K562 (cell line): ENCODE results near the gene TMEFF2. TPM values are rescaled to one million over a fixed set of nuclear protein-coding genes. Genes with fewer than 3 reads are reported as not detected.

Experiments
- ATAC-seq: fragments of 200-7000 bp; cut with Tn5 transposase; 3 replicates; pipeline ENCODE4 v1.9.1; 2020; ENCODE audit warnings: moderate library complexity
- BruUV-seq: library from RNA; stranded (reverse); fragments of 400-500 nt; replicated peaks from 2 replicates; lab custom pipeline; 2021; lab: Mats Ljungman, UMichigan
- CTCF ChIA-PET: fragments of 300-600 bp; formaldehyde crosslinking; extraction: SDS; loops from one replicate; lab custom pipeline; 2021; ENCODE audit warnings: low intra/inter-chr PET ratio; lab: Yijun Ruan, JAX
- POLR2A ChIA-PET: fragments of 300-600, 350-650 bp; sonication (Branson Sonifier 250); formaldehyde crosslinking; extraction: SDS; loops from one replicate; lab custom pipeline; 2021; ENCODE audit warnings: antibody characterized with exemption, inconsistent platforms; lab: Yijun Ruan, JAX
- DNase-seq, 4 experiments: peaks; one replicate each; pipeline versions ENCODE4 v3.0.0 to v3.0.0-alpha.2; 2011 to 2018; ENCODE audit warnings: low spot score in 3 of 4, mixed read lengths in 3 of 4; ENCODE audit errors: extremely low read depth in 1 of 4
- FAIRE-seq: peaks from 2 replicates; lab custom pipeline; 2011; peaks lifted over from hg19 to GRCh38; lab: Jason Lieb, UNC
- H2AFZ ChIP-seq: 2 replicates; pipeline ENCODE4 v1.6.0; 2011; ENCODE audit warnings: low read depth, low read length, control low read depth, inconsistent platforms
- H3K27ac ChIP-seq: fragments of 200-600 bp; 3 replicates; pipeline ENCODE4 v1.8.0; 2011; ENCODE audit warnings: low read depth, mild to moderate bottlenecking, control low read depth, inconsistent platforms, low read length, moderate library complexity, mixed read lengths; ENCODE audit errors: extremely low read depth
- H3K27me3 ChIP-seq, 2 experiments: fragments of 300-600 bp in 1 of 2; 2 replicates in 1 of 2; 3 replicates in 1 of 2; pipeline versions ENCODE4 v1.6.0 to v1.8.0; 2011; ENCODE audit warnings: inconsistent platforms in 2 of 2, low read length in 2 of 2, mild to moderate bottlenecking in 1 of 2, mixed read lengths in 1 of 2, moderate library complexity in 1 of 2; ENCODE audit not compliant: control insufficient read depth in 2 of 2, insufficient read depth in 2 of 2
- H3K36me3 ChIP-seq: fragments of 300-600 bp; 3 replicates; pipeline ENCODE4 v1.8.0; 2011; ENCODE audit warnings: mild to moderate bottlenecking, low read length, inconsistent platforms; ENCODE audit not compliant: control insufficient read depth, insufficient read depth
- H3K4me1 ChIP-seq, 2 experiments: fragments of 200-600 bp in 1 of 2; replicated peaks in 1 of 2; 2 replicates in 1 of 2; 3 replicates in 1 of 2; pipeline versions ENCODE4 v1.5.1 to v1.8.0; 2011; ENCODE audit warnings: inconsistent platforms in 2 of 2, low read length in 2 of 2, mild to moderate bottlenecking in 1 of 2, mixed read lengths in 1 of 2, moderate library complexity in 1 of 2; ENCODE audit not compliant: control insufficient read depth in 2 of 2, insufficient read depth in 2 of 2
- H3K4me2 ChIP-seq: 2 replicates; pipeline ENCODE4 v1.6.1; 2011; ENCODE audit warnings: low read length, control low read depth, inconsistent platforms, mixed read lengths; ENCODE audit not compliant: insufficient read depth
- H3K4me3 ChIP-seq: fragments of 200-600 bp; sonication (generic), shearing (Covaris generic); 2 replicates; pipeline ENCODE4 v1.5.1; 2016; ENCODE audit warnings: control low read depth, inconsistent platforms
- H3K79me2 ChIP-seq: fragments of 200-600 bp; 3 replicates; pipeline ENCODE4 v1.8.0; 2011; ENCODE audit warnings: low read length, inconsistent platforms; ENCODE audit not compliant: control insufficient read depth, insufficient read depth
- H3K9ac ChIP-seq, 2 experiments: 2 replicates each; pipeline versions ENCODE4 v1.6.0 to v1.6.1; 2011; ENCODE audit warnings: low read depth in 2 of 2, low read length in 2 of 2, control low read depth in 1 of 2, inconsistent platforms in 1 of 2, mild to moderate bottlenecking in 1 of 2, mixed read lengths in 1 of 2; ENCODE audit not compliant: insufficient read depth in 1 of 2
- H3K9me1 ChIP-seq: one replicate; pipeline ENCODE4 v1.6.0; 2011; ENCODE audit warnings: inconsistent platforms, mild to moderate bottlenecking, low read length, moderate library complexity; ENCODE audit not compliant: control insufficient read depth, insufficient read depth
- H3K9me3 ChIP-seq: replicated peaks from 2 replicates; pipeline ENCODE4 v1.5.1; 2011; ENCODE audit warnings: low read depth, low read length, inconsistent platforms; ENCODE audit not compliant: control insufficient read depth, insufficient read depth
- H4K20me1 ChIP-seq: replicated peaks from 2 replicates; pipeline ENCODE4 v1.6.1; 2011; ENCODE audit warnings: low read length, inconsistent platforms, mixed read lengths; ENCODE audit not compliant: control insufficient read depth, insufficient read depth
- CBFB ChIP-seq: sonication (generic); formaldehyde crosslinking; IDR thresholded peaks from 2 replicates; pipeline ENCODE4 v1.4.0; 2020; ENCODE audit warnings: mild to moderate bottlenecking, missing genetic modification reagents
- L3MBTL2 ChIP-seq: fragments of 450-650 bp; IDR thresholded peaks from 2 replicates; pipeline ENCODE4 v1.6.1; 2016; ENCODE audit warnings: mild to moderate bottlenecking, moderate library complexity
- SMAD2 ChIP-seq: fragments of 150-350 bp; IDR thresholded peaks from 2 replicates; pipeline ENCODE4 v1.6.1; 2014; ENCODE audit warnings: low read depth, mild to moderate bottlenecking, low read length
- WGBS: fragments of 100-300 bp; shearing (Covaris generic); methylation state at CpG from one replicate; pipeline ENCODE4 v1.1.6; 2016; ENCODE audit warnings: low coverage, mixed read lengths; ENCODE audit not compliant: insufficient coverage; ENCODE audit errors: missing lambda C conversion rate; 5-methylcytosine and 5-hydroxymethylcytosine counted together
- in situ Hi-C: fragments of 300-500 bp; cut with MboI; formaldehyde crosslinking; loops from 4 replicates; pipeline ENCODE4 v1.15.0; 2018; ENCODE audit warnings: inconsistent platforms, mixed read lengths
- intact Hi-C: fragments of 100-400 bp; cut with micrococcal nuclease; formaldehyde crosslinking; loops from 2 replicates; pipeline ENCODE4 v1.14.2; 2022
- polyA plus RNA-seq, 8 experiments: library from polyadenylated mRNA; depleted of rRNA in 4 of 8; stranded (reverse) in 5 of 8; unstranded in 3 of 8; fragments of >200 nt; fragmentation: Nextera tagmentation in 2 of 8; fragmentation: Illumina TruSeq in 1 of 8; extraction: Ambion mirVana in 2 of 8; extraction: Trizol in 1 of 8; gene quantifications; 2 replicates each; pipeline versions ENCODE4 v1.2.1 to v1.2.3, GENCODE V29; 2011 to 2014; ENCODE audit warnings: inconsistent platforms in 1 of 8, missing spikeins in 1 of 8
- total RNA-seq, 7 experiments: library from RNA; depleted of rRNA in 6 of 7; stranded (reverse); fragments of >200 nt in 6 of 7; fragmentation: Illumina TruSeq in 2 of 7; extraction: Trizol in 2 of 7; gene quantifications; 2 replicates each; pipeline versions ENCODE4 v1.2.1 to v1.2.3, GENCODE V29; 2011 to 2021; ENCODE audit warnings: low replicate concordance in 1 of 7
- TF ChIP-seq, protein P1 (sequence below): sonication (generic); formaldehyde crosslinking; IDR thresholded peaks from 2 replicates; pipeline ENCODE4 v1.8.1; 2023; ENCODE audit warnings: mild to moderate bottlenecking, missing genetic modification reagents
- TF ChIP-seq, protein P2 (sequence below), 2 experiments: fragments of 150-350 bp in 1 of 2; IDR thresholded peaks; 2 replicates each; pipeline ENCODE4 v1.6.1; 2012 to 2016; ENCODE audit warnings: low read depth in 2 of 2, low read length in 2 of 2, mild to moderate bottlenecking in 1 of 2, moderate library complexity in 1 of 2
- TF ChIP-seq, protein P3 (sequence below), 2 experiments: IDR thresholded peaks; 2 replicates each; pipeline ENCODE4 v1.6.1; 2011; ENCODE audit warnings: borderline replicate concordance in 1 of 2, control low read depth in 1 of 2, low read depth in 1 of 2, low read length in 1 of 2, mild to moderate bottlenecking in 1 of 2, mixed read lengths in 1 of 2, moderate library complexity in 1 of 2; ENCODE audit not compliant: insufficient read depth in 1 of 2, insufficient read length in 1 of 2, poor library complexity in 1 of 2, severe bottlenecking in 1 of 2; ENCODE audit errors: extremely low read depth in 1 of 2

TMEFF2 gene
- total and polyA plus RNA-seq, 9 of the 15 experiments (the other 6 are each of a cell fraction or from before 2014, with no cell fraction given), result 1.4 TPM; not detected in 8

DNA sequence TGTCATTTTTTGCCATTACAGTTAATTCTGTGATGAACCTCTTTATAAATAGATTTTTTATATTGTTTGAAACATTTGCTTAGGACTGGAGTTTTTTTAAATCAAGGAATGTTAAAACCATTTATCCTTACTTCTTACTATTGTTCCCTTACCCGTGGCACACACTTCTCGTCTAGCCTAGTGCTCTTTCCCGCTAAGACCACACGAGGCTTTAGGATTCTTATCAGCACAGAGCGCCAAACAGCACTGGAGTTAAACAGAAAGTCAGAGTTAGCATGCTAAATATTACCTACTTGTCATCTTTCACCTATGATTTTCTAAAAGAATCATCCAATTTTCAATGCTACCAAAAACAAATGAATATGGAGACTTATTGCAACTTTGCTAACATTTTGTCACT, 112.6 kb downstream of the TMEFF2 start:
- Histone ChIP-seq H3K9me1 (no peaks in the 10 kb centered on the region), H3K27ac (no peak overlapping the region), H2AFZ (0 out of 2 replicates have a peak overlapping the region, but pooled peaks have one; percentile 4), H3K79me2 (no peaks in the 10 kb centered on the region), H3K9me3 (no peaks in the 10 kb centered on the region), H3K4me2 (no peak overlapping the region), H3K36me3 (no peaks in the 10 kb centered on the region), H3K4me3 (no peak overlapping the region), H3K4me1 (no peaks in the 10 kb centered on the region), H4K20me1 (no peaks in the 10 kb centered on the region), H3K9ac (no peak overlapping the region), H3K27me3 (no peaks in the 10 kb centered on the region)
- DNase-seq (peak in 1 of 4 experiments; percentile 7), FAIRE-seq (no peak), ATAC-seq (no peak)
- intact Hi-C loops, result no loop called here
- no TSS peak for BruUV-seq
- in situ Hi-C loops, result no loop called here
- WGBS, result 13% methylated on average over 5 of the region's 5 CpGs
- POLR2A ChIA-PET, result no interaction called here
- CTCF ChIA-PET, result no interaction called here
- TF ChIP-seq CBFB, result no peak
- TF ChIP-seq, protein P1, sequence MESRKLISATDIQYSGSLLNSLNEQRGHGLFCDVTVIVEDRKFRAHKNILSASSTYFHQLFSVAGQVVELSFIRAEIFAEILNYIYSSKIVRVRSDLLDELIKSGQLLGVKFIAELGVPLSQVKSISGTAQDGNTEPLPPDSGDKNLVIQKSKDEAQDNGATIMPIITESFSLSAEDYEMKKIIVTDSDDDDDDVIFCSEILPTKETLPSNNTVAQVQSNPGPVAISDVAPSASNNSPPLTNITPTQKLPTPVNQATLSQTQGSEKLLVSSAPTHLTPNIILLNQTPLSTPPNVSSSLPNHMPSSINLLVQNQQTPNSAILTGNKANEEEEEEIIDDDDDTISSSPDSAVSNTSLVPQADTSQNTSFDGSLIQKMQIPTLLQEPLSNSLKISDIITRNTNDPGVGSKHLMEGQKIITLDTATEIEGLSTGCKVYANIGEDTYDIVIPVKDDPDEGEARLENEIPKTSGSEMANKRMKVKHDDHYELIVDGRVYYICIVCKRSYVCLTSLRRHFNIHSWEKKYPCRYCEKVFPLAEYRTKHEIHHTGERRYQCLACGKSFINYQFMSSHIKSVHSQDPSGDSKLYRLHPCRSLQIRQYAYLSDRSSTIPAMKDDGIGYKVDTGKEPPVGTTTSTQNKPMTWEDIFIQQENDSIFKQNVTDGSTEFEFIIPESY (CRISPR knock-in tag), result peak; percentile 91
- TF ChIP-seq, protein P2, sequence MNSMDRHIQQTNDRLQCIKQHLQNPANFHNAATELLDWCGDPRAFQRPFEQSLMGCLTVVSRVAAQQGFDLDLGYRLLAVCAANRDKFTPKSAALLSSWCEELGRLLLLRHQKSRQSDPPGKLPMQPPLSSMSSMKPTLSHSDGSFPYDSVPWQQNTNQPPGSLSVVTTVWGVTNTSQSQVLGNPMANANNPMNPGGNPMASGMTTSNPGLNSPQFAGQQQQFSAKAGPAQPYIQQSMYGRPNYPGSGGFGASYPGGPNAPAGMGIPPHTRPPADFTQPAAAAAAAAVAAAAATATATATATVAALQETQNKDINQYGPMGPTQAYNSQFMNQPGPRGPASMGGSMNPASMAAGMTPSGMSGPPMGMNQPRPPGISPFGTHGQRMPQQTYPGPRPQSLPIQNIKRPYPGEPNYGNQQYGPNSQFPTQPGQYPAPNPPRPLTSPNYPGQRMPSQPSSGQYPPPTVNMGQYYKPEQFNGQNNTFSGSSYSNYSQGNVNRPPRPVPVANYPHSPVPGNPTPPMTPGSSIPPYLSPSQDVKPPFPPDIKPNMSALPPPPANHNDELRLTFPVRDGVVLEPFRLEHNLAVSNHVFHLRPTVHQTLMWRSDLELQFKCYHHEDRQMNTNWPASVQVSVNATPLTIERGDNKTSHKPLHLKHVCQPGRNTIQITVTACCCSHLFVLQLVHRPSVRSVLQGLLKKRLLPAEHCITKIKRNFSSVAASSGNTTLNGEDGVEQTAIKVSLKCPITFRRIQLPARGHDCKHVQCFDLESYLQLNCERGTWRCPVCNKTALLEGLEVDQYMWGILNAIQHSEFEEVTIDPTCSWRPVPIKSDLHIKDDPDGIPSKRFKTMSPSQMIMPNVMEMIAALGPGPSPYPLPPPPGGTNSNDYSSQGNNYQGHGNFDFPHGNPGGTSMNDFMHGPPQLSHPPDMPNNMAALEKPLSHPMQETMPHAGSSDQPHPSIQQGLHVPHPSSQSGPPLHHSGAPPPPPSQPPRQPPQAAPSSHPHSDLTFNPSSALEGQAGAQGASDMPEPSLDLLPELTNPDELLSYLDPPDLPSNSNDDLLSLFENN (IDR thresholded peaks at IDR 0.05; ENCODE audit: low read depth in 2 of 2, low read length in 2 of 2), result no peak
- TF ChIP-seq SMAD2, result no peak
- peak; percentile 59; the same call in 1 of the 2 replicates for TF ChIP-seq L3MBTL2
- TF ChIP-seq, protein P3, sequence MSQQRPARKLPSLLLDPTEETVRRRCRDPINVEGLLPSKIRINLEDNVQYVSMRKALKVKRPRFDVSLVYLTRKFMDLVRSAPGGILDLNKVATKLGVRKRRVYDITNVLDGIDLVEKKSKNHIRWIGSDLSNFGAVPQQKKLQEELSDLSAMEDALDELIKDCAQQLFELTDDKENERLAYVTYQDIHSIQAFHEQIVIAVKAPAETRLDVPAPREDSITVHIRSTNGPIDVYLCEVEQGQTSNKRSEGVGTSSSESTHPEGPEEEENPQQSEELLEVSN (IDR thresholded peaks at IDR 0.05; ENCODE audit: borderline replicate concordance in 1 of 2, extremely low read depth in 1 of 2, insufficient read depth in 1 of 2, insufficient read length in 1 of 2, low read depth in 1 of 2, low read length in 1 of 2, poor library complexity in 1 of 2, severe bottlenecking in 1 of 2), result peak; percentile 53 to 78
